GM12874 (cell line): ENCODE data around the gene NASP.

Experiments
- CTCF ChIP-seq: IDR thresholded peaks from 2 replicates; pipeline ENCODE4 v1.5.1; 2011; ENCODE audit warnings: low read depth, mild to moderate bottlenecking, control low read depth, low read length, moderate library complexity; ENCODE audit not compliant: insufficient read depth

NASP gene

GRCh38 chr1:45573231-45573804 lies 10.5 kb upstream of the NASP start:
- no peak for TF ChIP-seq CTCF

- no peak for TF ChIP-seq CTCF
Measured at GRCh38 chr1:45574105-45574626, 9.7 kb upstream of the NASP start.

- no peak for TF ChIP-seq CTCF
Measured at GRCh38 chr1:45583264-45583665, 576 bp upstream of the NASP start.

DNA sequence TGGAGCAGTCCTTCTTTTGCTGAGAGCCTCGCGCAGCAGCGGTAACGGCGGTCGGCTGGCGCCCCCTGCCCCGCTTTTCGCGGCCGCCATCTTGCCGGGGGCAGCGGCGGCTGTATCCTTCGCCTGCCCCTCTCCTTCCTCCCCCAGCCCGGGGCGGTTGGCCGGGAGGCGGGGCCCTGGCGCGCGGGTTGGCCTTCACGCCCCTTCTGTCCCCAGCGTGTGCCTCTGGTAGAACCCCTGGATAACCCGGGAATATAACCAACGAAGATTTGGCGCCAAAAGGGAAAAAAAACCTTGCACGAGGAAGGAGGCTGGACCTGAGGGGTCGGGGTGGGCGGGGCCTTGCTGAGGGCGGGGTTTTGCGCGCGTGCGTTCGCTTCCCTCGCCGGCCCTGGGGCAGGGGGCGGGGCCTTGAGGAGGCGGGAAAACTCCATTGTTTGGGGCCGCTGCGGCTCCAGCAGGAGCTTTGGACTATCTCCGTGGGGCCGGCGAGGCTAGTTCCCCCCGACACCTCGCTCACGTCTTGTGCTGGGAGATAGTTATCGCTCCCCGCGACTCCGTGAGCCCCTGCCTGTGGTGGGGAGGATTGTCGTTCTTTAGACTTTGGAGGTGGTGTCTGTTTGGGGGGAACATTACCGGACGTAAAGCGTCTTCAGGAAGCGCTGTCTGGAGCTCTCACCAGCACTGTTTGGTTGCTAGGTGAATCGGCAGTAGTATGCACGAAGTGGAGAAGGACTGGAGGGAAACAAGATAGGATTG lies 689 bp downstream of the NASP start:
- no peak for TF ChIP-seq CTCF

- no peak for TF ChIP-seq CTCF
Measured at GRCh38 chr1:45585110-45585426, 1.2 kb downstream of the NASP start.

DNA sequence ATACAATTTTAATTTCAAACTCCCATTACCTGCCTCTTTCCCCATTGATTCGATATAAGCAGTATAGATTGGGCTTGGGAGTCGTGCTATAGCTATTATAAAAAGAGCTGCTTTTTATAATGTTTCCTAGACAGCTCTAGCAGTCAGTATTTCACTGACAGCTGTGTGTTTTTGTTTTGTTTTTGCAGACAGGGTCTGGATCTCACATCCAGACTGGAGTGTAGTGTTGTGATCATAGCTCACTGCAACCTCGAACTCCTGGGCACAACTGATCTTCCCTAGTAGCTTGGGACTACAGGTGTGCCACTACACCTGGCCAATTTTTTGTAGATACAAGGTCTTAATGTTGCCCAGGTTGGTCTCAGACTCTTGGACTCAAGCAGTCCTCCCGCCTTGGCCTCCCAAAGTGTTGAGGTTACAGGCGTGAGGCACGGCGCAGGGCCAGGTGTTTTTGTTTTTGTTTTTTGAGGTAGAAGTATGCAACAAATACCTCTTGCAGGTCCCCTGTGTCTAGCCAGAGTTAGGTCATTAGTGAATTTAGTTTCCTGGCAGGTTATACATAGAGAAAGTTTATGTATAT lies 1.7 kb downstream of the NASP start:
- TF ChIP-seq CTCF: no peak

- no peak for TF ChIP-seq CTCF
Measured at GRCh38 chr1:45586769-45587168, 2.9 kb downstream of the NASP start.
